Measurements from ENCODE around the gene GRWD1.

Gene GRWD1

DNA sequence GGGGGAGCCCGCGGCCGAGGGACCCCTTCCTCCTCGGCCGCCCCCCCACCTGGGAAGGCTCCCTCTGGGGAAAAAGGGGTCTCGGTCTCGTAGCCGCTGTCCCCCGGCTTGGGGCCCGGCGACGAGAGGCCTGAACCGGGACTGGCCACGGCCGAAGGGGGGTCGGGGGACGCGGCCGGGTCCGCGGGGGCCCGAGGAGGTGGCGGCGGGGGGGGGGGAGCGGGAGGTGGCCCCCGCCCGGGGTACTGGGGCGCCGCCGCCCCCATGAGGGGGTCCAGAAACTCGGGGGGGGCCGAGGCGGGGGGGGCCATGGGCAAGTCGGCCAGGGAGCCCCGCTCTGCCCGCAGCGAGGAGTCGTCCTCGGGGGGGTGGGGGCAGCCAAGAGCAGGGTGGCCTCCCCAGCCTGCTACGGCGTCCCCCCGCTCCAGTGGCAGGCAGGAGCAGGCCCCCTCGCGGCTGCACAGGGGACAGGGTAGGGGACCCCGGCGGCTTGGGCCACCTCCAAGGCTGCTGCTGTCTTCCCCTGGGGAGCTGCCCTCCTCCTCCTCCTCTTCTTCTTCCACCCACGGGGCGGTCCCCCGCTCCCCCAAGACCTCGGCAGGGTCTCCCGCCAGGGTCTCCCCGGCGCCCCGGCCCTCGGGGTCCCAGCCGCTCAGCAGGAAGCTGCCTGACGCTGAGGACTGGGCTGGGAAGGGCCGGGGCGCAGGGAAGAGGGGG is 53.0 kb downstream of the GRWD1 start:
- Mint-ChIP-seq H3K9me3 (no peaks in the 10 kb centered on the region), H3K36me3 (peaks cover 1% of the 10 kb centered on the region), H3K27ac (no peak overlapping the region), H3K27me3 (peaks cover 87% of the 10 kb centered on the region), H3K4me3 (no peak overlapping the region), H3K4me1 (peaks cover 41% of the 10 kb centered on the region)
- CTCF ChIA-PET, result no interaction called here
- DNase-seq, result no peak

DNA sequence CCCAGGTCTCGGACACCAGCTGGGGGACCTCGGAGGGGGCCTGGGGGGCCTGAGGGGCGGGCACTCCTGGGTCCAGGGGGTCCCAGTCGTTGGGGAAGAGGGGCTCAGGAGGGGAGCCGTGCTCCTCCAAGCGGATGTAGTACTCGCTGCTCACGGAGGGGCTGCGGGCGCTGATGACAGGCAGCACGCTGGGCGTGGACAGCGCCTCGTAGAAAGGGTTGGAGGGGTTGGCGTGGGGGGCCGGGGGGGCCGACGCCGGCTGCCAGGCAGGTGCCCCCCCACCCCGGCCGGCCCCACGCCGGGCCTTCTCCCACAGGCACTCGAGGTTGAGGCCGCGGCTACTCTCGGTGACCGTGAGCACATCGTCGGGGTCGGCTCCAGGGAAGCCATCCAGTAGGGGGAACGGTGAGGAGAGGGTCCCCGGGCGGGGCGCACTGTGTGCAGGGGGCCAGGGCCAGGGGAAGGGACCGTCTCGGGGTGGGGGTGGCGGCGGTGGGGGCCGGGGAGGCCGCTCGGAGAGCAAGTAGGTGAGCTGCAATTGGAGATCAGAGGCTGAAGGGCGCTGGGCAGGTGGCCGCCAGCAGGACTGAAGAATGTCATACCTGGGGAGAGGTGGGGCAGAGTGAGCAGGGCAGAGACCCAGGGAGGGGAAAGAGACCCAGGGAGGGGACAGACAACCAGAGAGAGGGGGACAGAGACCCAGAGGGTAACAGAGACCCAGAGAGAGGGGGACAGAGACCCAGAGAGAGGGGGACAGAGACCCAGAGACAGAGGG is 53.7 kb downstream of the GRWD1 start:
- CTCF ChIA-PET, result interaction anchor here (1.2 kb wide), 1 partner anchor 9 kb away, joined by 4 read pairs; no protein-coding TSS in a partner anchor
- Mint-ChIP-seq H3K27me3 (peaks cover 84% of the 10 kb centered on the region), H3K4me1 (peaks cover 39% of the 10 kb centered on the region), H3K9me3 (no peaks in the 10 kb centered on the region), H3K36me3 (no peaks in the 10 kb centered on the region), H3K27ac (peak overlapping the region; percentile 19), H3K4me3 (no peak overlapping the region)
- DNase-seq, result no peak

GRCh38 chr19:48500830-48501493 is 55.2 kb downstream of the GRWD1 start:
- no peak for DNase-seq
- CTCF ChIA-PET, result interaction anchor here (1.2 kb wide), 1 partner anchor 11 kb away, joined by 4 read pairs; no protein-coding TSS in a partner anchor
- Mint-ChIP-seq H3K27me3 (peaks cover 69% of the 10 kb centered on the region), H3K4me3 (peak overlapping the region; percentile 61), H3K9me3 (no peaks in the 10 kb centered on the region), H3K36me3 (no peaks in the 10 kb centered on the region), H3K4me1 (peaks cover 29% of the 10 kb centered on the region), H3K27ac (peak overlapping the region; percentile 51)

GRCh38 chr19:48501494-48502349 is 55.9 kb downstream of the GRWD1 start:
- CTCF ChIA-PET, result interaction anchor here (1.0 kb wide), 4 partner anchors 12 to 107 kb away, joined by 3 to 5 read pairs (median 3); no protein-coding TSS in a partner anchor
- peaks cover 62% of the 10 kb centered on the region for H3K27me3 Mint-ChIP-seq
- H3K4me3 Mint-ChIP-seq, result peak overlapping the region; percentile 61
- H3K9me3 Mint-ChIP-seq, result no peaks in the 10 kb centered on the region
- H3K27ac Mint-ChIP-seq, result peak overlapping the region; percentile 51
- H3K36me3 Mint-ChIP-seq, result no peaks in the 10 kb centered on the region
- peak; percentile 88 for DNase-seq
- H3K4me1 Mint-ChIP-seq, result peaks cover 29% of the 10 kb centered on the region

DNA sequence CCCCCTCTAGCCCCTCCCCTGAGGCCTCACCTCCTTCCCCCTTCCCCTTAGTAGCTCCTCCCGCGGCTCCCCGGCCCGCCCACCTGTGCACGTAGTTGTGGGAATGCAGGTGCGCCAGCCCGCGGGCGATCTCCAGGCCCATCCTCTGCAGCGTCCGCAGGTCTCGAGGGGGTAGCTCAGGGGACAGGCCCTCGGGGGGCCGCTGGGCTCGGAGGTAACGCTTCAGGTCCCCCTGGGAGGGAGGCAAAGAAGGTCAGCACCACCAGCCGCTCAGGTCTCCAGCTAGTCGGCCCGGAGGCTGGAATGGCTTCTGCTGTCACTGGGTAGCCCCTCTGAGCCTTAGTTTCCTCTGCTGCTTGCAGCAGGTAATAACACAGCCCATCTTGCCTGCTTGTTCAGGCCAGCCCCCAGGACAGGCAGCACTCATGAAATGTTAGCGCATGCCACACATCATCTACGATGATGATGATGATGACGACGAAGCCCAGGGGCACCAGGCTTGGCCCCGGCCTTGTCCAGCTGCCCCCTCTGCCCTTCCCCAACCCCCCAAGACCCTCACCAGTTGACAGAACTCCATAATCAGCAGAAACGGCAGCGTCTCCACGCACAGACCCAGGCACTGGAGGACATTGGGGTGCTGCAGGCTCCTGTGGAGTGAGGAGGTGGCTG is 56.7 kb downstream of the GRWD1 start:
- H3K27me3 Mint-ChIP-seq, result peaks cover 54% of the 10 kb centered on the region
- peaks cover 26% of the 10 kb centered on the region for H3K4me1 Mint-ChIP-seq
- no peaks in the 10 kb centered on the region for H3K9me3 Mint-ChIP-seq
- no peaks in the 10 kb centered on the region for H3K36me3 Mint-ChIP-seq
- H3K27ac Mint-ChIP-seq, result no peak overlapping the region
- no peak for DNase-seq
- CTCF ChIA-PET, result interaction anchor here (1.0 kb wide), 4 partner anchors 13 to 106 kb away, joined by 3 to 5 read pairs (median 3); no protein-coding TSS in a partner anchor
- H3K4me3 Mint-ChIP-seq, result peak overlapping the region; percentile 41

GRCh38 chr19:48506138-48506733 is 60.5 kb downstream of the GRWD1 start:
- Mint-ChIP-seq H3K4me3 (no peak overlapping the region), H3K36me3 (no peaks in the 10 kb centered on the region), H3K9me3 (no peaks in the 10 kb centered on the region), H3K27ac (no peak overlapping the region), H3K27me3 (peaks cover 36% of the 10 kb centered on the region), H3K4me1 (peaks cover 27% of the 10 kb centered on the region)
- CTCF ChIA-PET, result interaction anchor here (0.6 to 6.3 kb wide), 14 partner anchors 13 to 172 kb away, joined by 3 to 138 read pairs (median 4); partner anchors contain the start of gene SPACA4
- DNase-seq, result peak; percentile 37

Measured in activated naive CD4-positive, alpha-beta T cell treated with anti-CD3 and anti-CD28 coated beads, Interleukin-2, amount 10 ng/mL, durations not matched to agents 7 days and 5 days (primary cell).